ENCODE data around the gene TAF4B. TPM values are rescaled to one million over a fixed set of nuclear protein-coding genes. Genes with fewer than 3 reads are reported as not detected.
"Not testable (repeated sequence)": the region's sequence is repeated elsewhere in the genome, so short reads cannot be mapped to it uniquely, and the experiment has no call there.

TAF4B gene
- total and polyA plus RNA-seq, 12 donors: 0.73 to 1.8 (median 1.5) TPM

- Histone ChIP-seq H3K4me3 (no peak overlapping the region), H3K36me3 (no peaks in the 10 kb centered on the region), H3K27ac (no peak overlapping the region), H3K9me3 (no peaks in the 10 kb centered on the region), H3K4me1 (peaks cover 0 to 9% (median 0%) of the 10 kb centered on the region in 9 donors), H3K27me3 (peaks cover 0 to 8% (median 0%) of the 10 kb centered on the region in 7 donors)
- intact Hi-C loops (cut with DNase I): loop anchor here in 1 of 10 donors (10.0 kb wide), 1 partner anchor 108 kb away; the partner anchor contains the start of gene KCTD1
- 74 to 78% methylated on average over 11 of the region's 11 CpGs for WGBS, 2 donors
- DNase-seq (no peak), ATAC-seq (no peak)
- TF ChIP-seq CTCF (IDR thresholded peaks at IDR 0.05): no peak
Measured at GRCh38 chr18:26436176-26437051, 210.2 kb downstream of the TAF4B start.

- not testable (repeated sequence) for H3K36me3 ChIP-seq, H3K27me3 ChIP-seq, H3K27ac ChIP-seq, H3K4me3 ChIP-seq, H3K4me1 ChIP-seq, H3K9me3 ChIP-seq, DNase-seq, ATAC-seq
- 82 to 97% methylated on average over 3 of the region's 3 CpGs for WGBS, 2 donors
- intact Hi-C loops (cut with DNase I): loop anchor here in 1 of 10 donors (10.0 kb wide), 1 partner anchor 107 kb away; the partner anchor contains the start of gene KCTD1
Measured at GRCh38 chr18:26437634-26438033, 211.4 kb downstream of the TAF4B start.

- ATAC-seq (no peak), DNase-seq (no peak)
- peaks cover 0 to 8% (median 0%) of the 10 kb centered on the region in 7 donors for H3K27me3 ChIP-seq
- intact Hi-C loops (cut with DNase I): loop anchor here in 1 of 10 donors (10.0 kb wide), 1 partner anchor 106 kb away; the partner anchor contains the start of gene KCTD1
- no peak overlapping the region for H3K27ac ChIP-seq
- no peak overlapping the region for H3K4me3 ChIP-seq
- H3K4me1 ChIP-seq: peaks cover 0 to 10% (median 0%) of the 10 kb centered on the region in 9 donors
- WGBS, 2 donors: 91 to 93% methylated on average over 5 of the region's 5 CpGs
- H3K36me3 ChIP-seq: no peaks in the 10 kb centered on the region
- no peaks in the 10 kb centered on the region for H3K9me3 ChIP-seq
- TF ChIP-seq CTCF (IDR thresholded peaks at IDR 0.05): no peak
Measured at GRCh38 chr18:26438980-26439379, 212.7 kb downstream of the TAF4B start.

- H3K27me3 ChIP-seq: peaks cover 0 to 8% (median 0%) of the 10 kb centered on the region in 7 donors
- ATAC-seq (no peak), DNase-seq (no peak)
- H3K9me3 ChIP-seq: no peaks in the 10 kb centered on the region
- no peak overlapping the region for H3K4me3 ChIP-seq
- WGBS, 2 donors: 84 to 88% methylated on average over 4 of the region's 4 CpGs
- TF ChIP-seq CTCF (IDR thresholded peaks at IDR 0.05): no peak
- intact Hi-C loops (cut with DNase I): loop anchor here in 1 of 10 donors (10.0 kb wide), 1 partner anchor 105 kb away; the partner anchor contains the start of gene KCTD1
- no peak overlapping the region for H3K27ac ChIP-seq
- H3K4me1 ChIP-seq: peaks cover 0 to 10% (median 0%) of the 10 kb centered on the region in 9 donors
- H3K36me3 ChIP-seq: no peaks in the 10 kb centered on the region
Measured at GRCh38 chr18:26439537-26439936, 213.3 kb downstream of the TAF4B start.

Data from heart right ventricle (tissue), 16 donors.